GM19193 (cell line): Measurements from ENCODE around the gene TBRG1.

ENCODE experiments used
- POLR2A ChIP-seq: IDR thresholded peaks from 4 replicates; pipeline ENCODE4 v1.6.1; 2011; ENCODE audit not compliant: insufficient read depth, insufficient read length; ENCODE audit errors: extremely low read depth

The TBRG1 gene

GRCh38 chr11:124622531-124623451, at the start of gene TBRG1:
Gene TBRG1, plus strand, starts transcription at chr11:124622864. Its CDS starts 220 bp downstream, at chr11:124623084.
- peak; percentile 97 for TF ChIP-seq POLR2A

GRCh38 chr11:124577716-124578427, 44.8 kb upstream of the TBRG1 start:
- no peak for TF ChIP-seq POLR2A

DNA sequence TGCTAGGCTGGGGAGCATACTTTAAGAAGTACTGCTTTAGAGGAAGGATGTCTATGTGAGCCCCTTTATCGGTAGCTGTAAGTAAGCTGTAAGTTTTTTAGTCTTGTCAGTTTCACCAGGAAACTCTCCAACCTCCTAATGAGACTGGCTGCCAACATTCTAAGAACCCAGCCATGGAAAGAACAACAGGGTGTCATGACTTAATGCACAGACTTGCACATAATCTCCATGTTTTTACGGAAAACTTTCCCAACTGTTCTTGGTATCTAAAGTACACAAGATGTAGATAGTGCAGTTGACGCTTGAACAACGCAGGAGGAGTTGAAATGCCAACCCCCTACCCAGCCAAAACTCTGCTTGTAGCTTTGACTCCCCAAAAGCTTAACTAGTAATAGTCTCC, 43.9 kb upstream of the TBRG1 start:
- TF ChIP-seq POLR2A: no peak

- no peak for TF ChIP-seq POLR2A
Observed at GRCh38 chr11:124581817-124582216, 40.8 kb upstream of the TBRG1 start.

- TF ChIP-seq POLR2A: no peak
Observed at GRCh38 chr11:124582565-124582964, 40.1 kb upstream of the TBRG1 start.

DNA sequence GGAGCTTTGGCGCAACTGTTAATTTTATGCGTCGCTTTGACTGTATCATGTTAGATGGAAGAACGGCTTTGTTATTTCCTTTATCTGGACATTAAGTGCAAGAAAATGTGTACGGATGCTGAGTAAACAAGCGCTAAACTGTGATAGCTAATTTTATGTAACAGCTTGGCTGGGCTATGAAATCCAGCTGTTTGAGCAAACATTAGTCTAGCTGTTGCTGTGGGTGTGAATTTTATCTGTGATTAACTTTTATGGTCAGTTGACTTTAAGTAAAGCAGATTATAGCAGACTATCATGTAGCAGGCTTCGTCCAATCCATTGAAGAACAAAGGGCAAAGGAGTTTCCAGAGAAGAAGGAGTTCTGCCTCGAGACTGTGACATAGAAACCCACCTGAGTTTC, 38.9 kb upstream of the TBRG1 start:
- TF ChIP-seq POLR2A: no peak

DNA sequence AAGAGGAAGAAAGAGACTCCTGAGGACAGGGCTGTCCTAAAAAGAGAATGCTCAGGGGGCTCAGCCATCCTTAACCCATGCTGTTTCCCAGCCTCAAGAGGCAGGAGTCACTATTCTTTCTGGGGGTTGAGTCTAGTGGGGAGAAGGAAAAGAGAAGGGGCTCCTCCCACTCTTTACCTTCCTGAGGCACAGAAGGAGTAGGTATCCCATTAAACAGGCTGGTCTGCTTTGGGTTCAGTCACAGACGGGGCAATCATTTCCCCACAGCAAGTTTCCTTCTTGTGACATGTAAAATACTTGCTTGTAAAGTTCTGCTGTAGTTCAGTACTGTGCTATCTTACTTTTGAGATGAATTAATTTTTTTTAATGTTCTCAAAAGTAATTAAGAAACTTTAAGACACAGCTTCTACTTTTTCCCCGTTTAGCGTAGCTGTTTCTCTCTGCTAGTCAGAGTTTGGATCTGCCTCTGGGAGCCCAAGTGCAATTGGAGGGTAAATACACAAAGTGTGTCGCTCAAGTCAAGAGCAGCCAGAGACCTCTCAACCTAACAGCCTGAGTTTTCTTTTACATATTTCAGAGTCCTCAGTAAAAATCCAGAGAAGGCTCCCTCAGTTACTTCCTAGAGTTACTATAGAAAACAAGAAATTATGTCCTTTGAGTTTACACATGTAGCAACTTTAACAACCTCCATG, 37.8 kb upstream of the TBRG1 start:
- TF ChIP-seq POLR2A: no peak

- no peak for TF ChIP-seq POLR2A
Observed at GRCh38 chr11:124586238-124586860, 36.3 kb upstream of the TBRG1 start.

DNA sequence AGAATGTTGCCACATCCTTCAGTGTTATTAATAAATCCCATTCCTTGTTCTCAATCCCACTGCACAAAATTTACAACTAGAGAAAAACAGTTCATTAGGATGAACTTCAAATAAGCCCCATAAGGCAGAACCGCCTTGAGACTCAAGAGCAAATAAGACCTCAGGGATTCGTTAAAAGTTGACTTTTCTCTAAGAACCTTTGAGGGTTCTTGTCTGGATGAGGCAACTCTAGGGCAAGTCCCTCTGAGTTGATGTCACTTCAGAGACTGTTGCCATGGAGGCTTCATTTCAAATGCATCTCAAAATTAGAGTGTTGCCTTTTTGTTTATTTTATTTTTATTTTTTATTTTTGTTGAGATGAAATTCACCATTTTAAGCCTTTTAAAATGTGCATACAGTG, 31.2 kb upstream of the TBRG1 start:
- TF ChIP-seq POLR2A: no peak

DNA sequence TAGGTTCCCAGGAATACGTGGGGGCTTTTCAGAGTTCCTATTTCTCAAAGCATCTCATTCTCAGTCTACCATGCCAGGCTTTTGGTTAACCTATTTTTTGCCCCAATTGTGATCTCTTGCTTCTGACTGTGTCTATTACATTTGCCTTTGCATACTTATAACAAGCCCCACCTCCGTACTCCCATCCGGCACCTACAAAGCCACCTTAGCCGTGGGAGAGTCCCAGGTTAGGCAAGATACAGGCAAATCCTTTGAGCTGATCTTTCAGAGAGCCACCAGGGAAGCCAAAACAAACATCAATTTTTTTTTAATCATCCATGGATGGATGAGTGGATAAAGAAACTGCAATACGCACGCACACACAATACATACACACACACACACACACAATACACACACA, 30.0 kb upstream of the TBRG1 start:
- no peak for TF ChIP-seq POLR2A

- TF ChIP-seq POLR2A: no peak
Observed at GRCh38 chr11:124595302-124595701, 27.4 kb upstream of the TBRG1 start.

GRCh38 chr11:124597626-124598025, 25.0 kb upstream of the TBRG1 start:
- no peak for TF ChIP-seq POLR2A

DNA sequence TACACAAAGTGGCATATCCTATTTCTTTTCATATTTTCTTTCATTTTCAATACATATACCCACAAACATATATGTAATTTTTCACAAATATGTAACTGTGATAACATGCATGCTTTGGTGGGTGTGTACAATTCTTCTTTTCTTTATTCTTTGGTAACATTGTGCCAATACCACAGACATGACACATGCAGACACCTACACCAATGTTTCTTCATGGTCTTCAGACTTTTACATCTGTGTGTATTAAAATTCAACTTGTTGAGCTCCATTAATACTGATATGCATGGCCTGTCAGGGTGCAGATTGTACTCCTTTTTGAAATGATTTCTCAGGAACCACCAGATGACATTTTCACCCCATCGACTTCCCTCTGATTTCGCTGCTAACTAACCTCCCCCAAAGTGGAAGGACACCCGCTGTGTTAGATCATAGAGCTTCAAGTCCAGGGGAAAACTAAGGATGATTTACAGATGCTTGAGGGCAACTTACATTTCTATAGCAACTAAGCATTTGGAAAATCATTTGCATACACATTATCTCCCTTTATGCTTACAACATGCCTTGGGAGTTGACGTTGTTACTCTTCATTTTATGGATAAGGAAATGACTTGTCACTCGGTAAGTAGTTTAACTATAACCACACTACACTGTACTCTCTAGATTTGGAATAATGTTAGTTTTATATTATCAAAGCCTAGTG, 21.9 kb upstream of the TBRG1 start:
- TF ChIP-seq POLR2A: no peak

DNA sequence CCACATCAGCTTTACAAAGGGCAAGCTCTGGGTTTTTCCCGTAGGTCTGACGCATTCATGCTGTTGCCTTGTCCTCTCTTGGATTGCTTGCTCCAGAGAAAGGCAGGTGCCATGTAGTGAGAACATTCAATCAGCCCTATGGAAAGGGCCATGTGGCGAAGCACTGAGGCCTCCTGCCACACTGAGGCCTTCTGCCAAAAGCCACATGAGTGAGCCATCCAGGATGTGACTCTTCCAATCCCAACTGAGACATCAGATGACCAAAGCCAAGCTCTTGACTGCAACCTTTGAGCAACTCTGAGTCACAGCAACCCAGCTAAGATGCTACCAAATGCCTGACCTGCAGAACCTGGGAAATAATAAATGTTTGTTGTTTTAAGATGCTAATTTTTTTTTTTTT, 20.5 kb upstream of the TBRG1 start:
- no peak for TF ChIP-seq POLR2A
